ENCODE data around the gene SUPT3H. TPM values are rescaled to one million over a fixed set of nuclear protein-coding genes. Genes with fewer than 3 reads are reported as not detected.

Gene SUPT3H
- total RNA-seq, 1 donor from 2014 or later: 4.9 TPM

GRCh38 chr6:45192556-45192955 is 185.2 kb downstream of the SUPT3H start:
- no peak overlapping the region for H3K27ac ChIP-seq
- no peak for ATAC-seq
- H3K9me3 ChIP-seq: no peaks in the 10 kb centered on the region
- TF ChIP-seq, protein P1, sequence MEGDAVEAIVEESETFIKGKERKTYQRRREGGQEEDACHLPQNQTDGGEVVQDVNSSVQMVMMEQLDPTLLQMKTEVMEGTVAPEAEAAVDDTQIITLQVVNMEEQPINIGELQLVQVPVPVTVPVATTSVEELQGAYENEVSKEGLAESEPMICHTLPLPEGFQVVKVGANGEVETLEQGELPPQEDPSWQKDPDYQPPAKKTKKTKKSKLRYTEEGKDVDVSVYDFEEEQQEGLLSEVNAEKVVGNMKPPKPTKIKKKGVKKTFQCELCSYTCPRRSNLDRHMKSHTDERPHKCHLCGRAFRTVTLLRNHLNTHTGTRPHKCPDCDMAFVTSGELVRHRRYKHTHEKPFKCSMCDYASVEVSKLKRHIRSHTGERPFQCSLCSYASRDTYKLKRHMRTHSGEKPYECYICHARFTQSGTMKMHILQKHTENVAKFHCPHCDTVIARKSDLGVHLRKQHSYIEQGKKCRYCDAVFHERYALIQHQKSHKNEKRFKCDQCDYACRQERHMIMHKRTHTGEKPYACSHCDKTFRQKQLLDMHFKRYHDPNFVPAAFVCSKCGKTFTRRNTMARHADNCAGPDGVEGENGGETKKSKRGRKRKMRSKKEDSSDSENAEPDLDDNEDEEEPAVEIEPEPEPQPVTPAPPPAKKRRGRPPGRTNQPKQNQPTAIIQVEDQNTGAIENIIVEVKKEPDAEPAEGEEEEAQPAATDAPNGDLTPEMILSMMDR (IDR thresholded peaks at IDR 0.05): no peak
- no peaks in the 10 kb centered on the region for H3K36me3 ChIP-seq
- H3K4me3 ChIP-seq: no peak overlapping the region
- no peaks in the 10 kb centered on the region for H3K27me3 ChIP-seq
- no peaks in the 10 kb centered on the region for H3K4me1 ChIP-seq
- intact Hi-C loops (cut with DNase I): no loop called here
- DNase-seq: no peak

DNA sequence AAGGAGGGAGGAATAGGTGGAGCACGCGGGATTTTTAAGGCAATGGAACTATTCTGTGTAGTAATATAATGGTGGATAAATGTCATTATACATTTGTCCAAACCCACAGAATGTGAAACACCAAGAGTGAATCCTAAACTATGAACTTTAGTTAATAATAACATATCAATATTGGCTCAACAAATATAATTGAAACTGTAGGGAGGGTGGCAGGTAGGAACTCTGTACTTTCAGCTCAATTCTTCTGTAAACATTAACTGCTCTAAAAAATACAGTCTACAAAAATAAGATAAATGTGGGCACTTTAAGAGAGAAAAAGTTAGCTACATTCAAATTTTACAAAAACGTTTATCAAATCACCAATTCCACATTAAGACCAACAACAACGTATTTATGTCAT is 186.3 kb downstream of the SUPT3H start:
- Histone ChIP-seq H3K4me3 (no peak overlapping the region), H3K27ac (no peak overlapping the region), H3K36me3 (no peaks in the 10 kb centered on the region), H3K4me1 (no peaks in the 10 kb centered on the region), H3K27me3 (no peaks in the 10 kb centered on the region), H3K9me3 (no peaks in the 10 kb centered on the region)
- TF ChIP-seq, protein P1 (IDR thresholded peaks at IDR 0.05): no peak
- intact Hi-C loops (cut with DNase I): no loop called here
- DNase-seq (no peak), ATAC-seq (no peak)

GRCh38 chr6:45187836-45188235 is 189.9 kb downstream of the SUPT3H start:
- no peak for DNase-seq
- ATAC-seq: no peak
- Histone ChIP-seq H3K4me1 (no peaks in the 10 kb centered on the region), H3K27ac (no peak overlapping the region), H3K36me3 (no peaks in the 10 kb centered on the region), H3K9me3 (no peaks in the 10 kb centered on the region), H3K27me3 (no peaks in the 10 kb centered on the region), H3K4me3 (no peak overlapping the region)
- intact Hi-C loops (cut with DNase I): no loop called here
- TF ChIP-seq, protein P1 (IDR thresholded peaks at IDR 0.05): no peak

- intact Hi-C loops (cut with DNase I): no loop called here
- no peak overlapping the region for H3K27ac ChIP-seq
These were observed 192.1 kb downstream of the SUPT3H start for GRCh38 chr6:45185403-45186251.

DNA sequence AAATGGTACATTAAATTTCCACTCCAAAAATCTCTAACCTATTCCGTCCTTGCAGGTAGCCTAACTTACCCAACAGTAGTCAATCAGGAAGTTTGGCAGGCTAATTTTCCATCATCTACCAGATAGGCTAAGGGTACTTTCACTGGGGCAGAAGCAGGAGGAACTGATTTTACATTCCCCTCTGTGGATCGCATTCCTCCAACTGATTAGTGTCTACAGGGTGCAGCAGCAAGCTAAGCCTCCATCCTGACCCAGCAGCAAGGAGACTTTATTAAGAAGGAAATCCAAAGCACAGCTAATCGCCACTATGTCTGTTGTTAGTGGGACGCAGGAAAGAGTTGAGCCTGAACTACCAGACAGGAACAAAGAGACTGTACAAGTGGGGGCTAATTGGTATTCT is 192.8 kb downstream of the SUPT3H start:
- ATAC-seq (no peak), DNase-seq (no peak)
- TF ChIP-seq, protein P1 (IDR thresholded peaks at IDR 0.05): no peak
- Histone ChIP-seq H3K4me1 (no peaks in the 10 kb centered on the region), H3K27me3 (no peaks in the 10 kb centered on the region), H3K27ac (no peak overlapping the region), H3K36me3 (no peaks in the 10 kb centered on the region), H3K4me3 (no peak overlapping the region), H3K9me3 (no peaks in the 10 kb centered on the region)
- intact Hi-C loops (cut with DNase I): no loop called here

More at GRCh38 chr6:45185403-45186251, 192.1 kb downstream of the SUPT3H start:
- Histone ChIP-seq H3K27me3 (no peaks in the 10 kb centered on the region), H3K9me3 (no peaks in the 10 kb centered on the region), H3K4me3 (no peak overlapping the region), H3K36me3 (no peaks in the 10 kb centered on the region), H3K4me1 (no peaks in the 10 kb centered on the region)
- ATAC-seq: no peak
- TF ChIP-seq, protein P1 (IDR thresholded peaks at IDR 0.05): no peak
- DNase-seq: no peak
